Activated T-helper 17 cell treated with anti-CD3 and anti-CD28 coated beads, Interleukin-2, amount 50 U/mL, for 72 hours (primary cell): ENCODE measurements around the gene KLHL40. TPM values are rescaled to one million over a fixed set of nuclear protein-coding genes. Genes with fewer than 3 reads are reported as not detected.
A peak's percentile ranks its signal among the peaks of the same experiment; 100 is the strongest.

Experiments used
- ATAC-seq: fragments of 150-1000 bp; cut with Tn5 transposase; replicated peaks from 2 replicates; pipeline ENCODE4 v1.10.0; 2021; ENCODE audit warnings: mild to moderate bottlenecking, moderate library complexity
- H3K27ac Mint-ChIP-seq: one replicate; pipeline ENCODE4 v1.8.0; 2022; ENCODE audit warnings: mixed read lengths
- H3K27me3 Mint-ChIP-seq: one replicate; pipeline ENCODE4 v1.8.0; 2022; ENCODE audit warnings: mixed read lengths
- H3K36me3 Mint-ChIP-seq: one replicate; pipeline ENCODE4 v1.8.0; 2022; ENCODE audit warnings: low read depth, mild to moderate bottlenecking, mixed read lengths
- H3K4me1 Mint-ChIP-seq: one replicate; pipeline ENCODE4 v1.8.0; 2022; ENCODE audit warnings: mixed read lengths
- H3K4me3 Mint-ChIP-seq: one replicate; pipeline ENCODE4 v1.8.0; 2022; ENCODE audit warnings: mild to moderate bottlenecking, mixed read lengths
- H3K9me3 Mint-ChIP-seq: one replicate; pipeline ENCODE4 v1.8.0; 2022; ENCODE audit warnings: mixed read lengths
- total RNA-seq, 2 donors: library from RNA; stranded (reverse); gene quantifications; one replicate each; pipeline ENCODE4 v1.2.3, GENCODE V29; 2022

Gene KLHL40
- total RNA-seq, 2 donors from 2014 or later = not detected

- no peak for ATAC-seq
- Mint-ChIP-seq H3K4me3 (no peak overlapping the region), H3K27ac (no peak overlapping the region), H3K36me3 (no peaks in the 10 kb centered on the region), H3K9me3 (peaks cover 7% of the 10 kb centered on the region), H3K27me3 (no peaks in the 10 kb centered on the region), H3K4me1 (no peaks in the 10 kb centered on the region)
Observed at GRCh38 chr3:42672515-42672914, 12.8 kb upstream of the KLHL40 start.

GRCh38 chr3:42673082-42673481, 12.3 kb upstream of the KLHL40 start:
- Mint-ChIP-seq H3K4me3 (no peak overlapping the region), H3K9me3 (peaks cover 11% of the 10 kb centered on the region), H3K36me3 (no peaks in the 10 kb centered on the region), H3K27me3 (no peaks in the 10 kb centered on the region), H3K4me1 (no peaks in the 10 kb centered on the region), H3K27ac (no peak overlapping the region)
- ATAC-seq = no peak

- ATAC-seq = no peak
- Mint-ChIP-seq H3K4me1 (peaks cover 5% of the 10 kb centered on the region), H3K4me3 (no peak overlapping the region), H3K27me3 (no peaks in the 10 kb centered on the region), H3K27ac (no peak overlapping the region), H3K9me3 (peaks cover 16% of the 10 kb centered on the region), H3K36me3 (no peaks in the 10 kb centered on the region)
Observed at GRCh38 chr3:42674146-42674545, 11.2 kb upstream of the KLHL40 start.

DNA sequence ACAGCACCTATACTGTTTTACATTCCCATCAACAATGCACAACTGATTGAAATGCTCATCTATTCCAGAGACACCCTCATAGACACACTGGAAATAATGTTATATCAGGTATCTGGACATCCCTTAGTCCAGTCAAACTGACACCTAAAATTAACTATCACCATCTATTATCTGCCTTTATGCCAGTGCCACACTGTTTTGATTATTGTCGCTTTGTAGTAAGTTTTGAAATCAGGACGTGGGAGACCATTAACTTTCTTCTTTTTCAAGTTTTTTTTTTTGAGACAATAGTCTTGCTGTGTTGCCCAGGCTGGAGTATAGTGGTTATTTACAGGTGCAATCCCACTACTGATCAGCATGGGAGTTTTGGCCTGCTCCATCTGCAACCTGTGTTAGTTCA, 9.4 kb upstream of the KLHL40 start:
- Mint-ChIP-seq H3K9me3 (peaks cover 17% of the 10 kb centered on the region), H3K4me1 (peaks cover 12% of the 10 kb centered on the region), H3K27ac (no peak overlapping the region), H3K27me3 (no peaks in the 10 kb centered on the region), H3K36me3 (no peaks in the 10 kb centered on the region), H3K4me3 (no peak overlapping the region)
- ATAC-seq = no peak

DNA sequence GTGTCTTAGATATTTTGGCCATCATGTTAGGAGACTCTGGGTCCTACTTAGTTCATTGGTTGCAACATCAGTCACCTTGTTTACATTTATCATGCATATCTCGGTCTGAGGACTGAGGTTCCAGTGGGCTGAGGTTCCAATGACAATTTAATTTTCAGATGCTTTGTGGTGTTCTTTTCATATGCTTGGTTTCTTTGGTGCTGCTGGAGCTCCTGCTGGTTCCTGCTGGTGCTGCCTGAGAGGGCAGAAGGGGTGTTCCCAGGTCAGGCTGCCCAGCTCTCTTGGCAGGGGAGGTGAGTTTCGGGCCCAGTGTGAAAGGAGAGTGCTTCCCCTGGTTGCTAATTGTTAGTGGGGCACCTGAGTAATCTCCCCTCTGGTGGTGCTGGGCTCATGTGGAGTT, 6.9 kb upstream of the KLHL40 start:
- peak; percentile 62 for ATAC-seq
- Mint-ChIP-seq H3K9me3 (peaks cover 17% of the 10 kb centered on the region), H3K27me3 (peaks cover 10% of the 10 kb centered on the region), H3K4me3 (peak overlapping the region; percentile 4), H3K4me1 (peaks cover 16% of the 10 kb centered on the region), H3K36me3 (no peaks in the 10 kb centered on the region), H3K27ac (peak overlapping the region; percentile 12)

DNA sequence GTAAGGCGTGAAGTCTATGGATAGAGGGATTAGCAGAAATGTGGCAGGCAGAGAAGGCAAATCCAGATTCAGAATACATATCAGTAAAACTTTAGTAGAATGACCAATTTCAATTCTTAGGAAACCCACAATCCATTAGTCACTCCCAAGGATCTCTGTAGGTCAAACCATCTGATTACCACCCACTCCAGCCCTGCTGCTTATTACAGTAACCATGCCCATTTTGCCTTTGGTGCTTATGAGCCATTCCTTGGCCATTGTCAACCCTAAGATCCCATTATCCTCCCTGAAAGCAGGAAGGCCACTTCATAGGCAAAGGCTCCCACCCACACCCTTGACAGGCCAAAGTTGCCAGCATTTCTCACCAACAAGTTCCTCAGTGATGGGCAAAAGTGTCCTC, 5.1 kb upstream of the KLHL40 start:
- H3K4me3 Mint-ChIP-seq = no peak overlapping the region
- peaks cover 10% of the 10 kb centered on the region for H3K27me3 Mint-ChIP-seq
- peak; percentile 62 for ATAC-seq
- peaks cover 16% of the 10 kb centered on the region for H3K4me1 Mint-ChIP-seq
- no peaks in the 10 kb centered on the region for H3K36me3 Mint-ChIP-seq
- peaks cover 17% of the 10 kb centered on the region for H3K9me3 Mint-ChIP-seq
- no peak overlapping the region for H3K27ac Mint-ChIP-seq

- peaks cover 11% of the 10 kb centered on the region for H3K27me3 Mint-ChIP-seq
- H3K9me3 Mint-ChIP-seq = peaks cover 17% of the 10 kb centered on the region
- peaks cover 16% of the 10 kb centered on the region for H3K4me1 Mint-ChIP-seq
- no peak overlapping the region for H3K27ac Mint-ChIP-seq
- no peak for ATAC-seq
- no peak overlapping the region for H3K4me3 Mint-ChIP-seq
- no peaks in the 10 kb centered on the region for H3K36me3 Mint-ChIP-seq
Observed at GRCh38 chr3:42680806-42681205, 4.5 kb upstream of the KLHL40 start.

- Mint-ChIP-seq H3K4me3 (no peak overlapping the region), H3K27ac (no peak overlapping the region), H3K4me1 (peaks cover 16% of the 10 kb centered on the region), H3K27me3 (peaks cover 13% of the 10 kb centered on the region), H3K36me3 (no peaks in the 10 kb centered on the region), H3K9me3 (peaks cover 16% of the 10 kb centered on the region)
- no peak for ATAC-seq
Observed at GRCh38 chr3:42681361-42682038, 3.8 kb upstream of the KLHL40 start.

DNA sequence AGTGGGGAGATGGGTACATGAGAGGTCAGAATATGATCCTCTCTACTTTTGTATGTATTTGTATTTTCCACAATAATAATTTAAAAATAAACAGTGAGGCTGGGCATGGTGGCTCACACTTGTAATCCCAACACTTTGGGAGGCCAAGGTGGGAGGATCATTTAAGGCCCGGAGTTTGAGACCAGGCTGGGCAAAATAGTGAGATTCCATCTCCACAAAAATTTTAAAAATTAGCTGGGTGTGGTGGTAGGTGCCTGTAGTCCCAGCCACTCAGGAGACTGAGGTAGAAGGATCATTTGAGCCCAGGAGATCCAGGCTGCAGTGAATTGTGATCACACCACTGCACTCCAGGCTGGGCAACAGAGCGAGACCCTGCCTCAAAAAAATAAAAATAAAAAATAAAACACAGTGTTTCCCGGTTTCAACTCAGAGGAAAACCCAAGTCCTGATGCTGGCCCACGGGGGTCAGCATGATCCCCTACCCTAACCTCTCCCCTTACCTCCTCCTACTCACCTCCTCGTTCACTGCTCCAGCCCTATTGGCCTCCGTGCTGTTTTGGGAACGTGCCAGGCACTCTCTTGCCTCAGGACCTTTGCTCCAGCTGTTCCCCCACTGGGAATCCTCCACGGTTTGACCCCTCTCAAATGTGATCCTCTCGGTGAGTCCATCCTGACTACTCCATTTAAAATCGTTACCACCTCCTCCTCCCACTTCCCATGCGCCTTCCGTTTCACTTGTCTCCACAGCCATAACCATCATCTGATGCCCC, 2.9 kb upstream of the KLHL40 start:
- H3K27me3 Mint-ChIP-seq = peaks cover 19% of the 10 kb centered on the region
- ATAC-seq = no peak
- no peak overlapping the region for H3K4me3 Mint-ChIP-seq

DNA sequence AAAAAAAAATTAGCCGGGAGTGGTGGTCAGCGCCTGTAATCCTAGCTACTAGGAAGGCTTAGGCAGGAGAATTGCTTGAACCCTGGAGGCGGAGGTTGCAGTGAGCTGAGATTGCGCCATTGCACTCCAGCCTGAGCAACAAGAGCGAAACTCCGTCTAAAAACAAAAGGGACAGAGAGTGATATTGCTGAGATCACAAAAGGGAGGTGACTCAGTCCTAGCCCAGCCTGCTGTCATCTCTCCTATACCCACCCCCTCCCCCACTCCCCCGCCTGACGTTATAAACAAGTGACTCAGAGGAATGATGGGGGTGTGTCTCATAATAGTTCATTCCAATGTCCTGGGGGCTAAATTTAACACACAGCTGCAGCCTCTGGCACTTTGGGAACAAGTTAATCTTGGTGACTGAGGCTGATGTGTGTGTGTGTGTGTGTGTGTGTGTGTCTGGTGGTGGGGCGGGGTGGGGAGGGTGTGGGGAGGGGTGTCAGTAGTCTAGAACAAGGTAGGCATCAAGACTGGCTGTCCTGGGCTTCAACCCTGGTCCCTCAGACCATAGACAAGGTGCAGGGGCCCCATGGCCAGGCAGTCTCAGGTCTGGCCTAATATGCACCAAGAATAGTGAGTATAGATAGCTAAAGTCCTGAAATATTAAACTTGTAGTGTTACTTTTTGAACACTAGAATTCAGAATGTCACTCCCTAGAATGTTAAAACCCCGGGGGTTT, 1.3 kb upstream of the KLHL40 start:
- H3K4me1 Mint-ChIP-seq = peaks cover 12% of the 10 kb centered on the region
- peak; percentile 90 for ATAC-seq
- H3K27me3 Mint-ChIP-seq = peaks cover 19% of the 10 kb centered on the region
- H3K9me3 Mint-ChIP-seq = peaks cover 1% of the 10 kb centered on the region
- H3K27ac Mint-ChIP-seq = peak overlapping the region; percentile 51
- no peaks in the 10 kb centered on the region for H3K36me3 Mint-ChIP-seq
- H3K4me3 Mint-ChIP-seq = peak overlapping the region; percentile 39

More for the DNA sequence above, 2.9 kb upstream of the KLHL40 start:
- H3K27ac Mint-ChIP-seq = peak overlapping the region; percentile 71
- peaks cover 10% of the 10 kb centered on the region for H3K9me3 Mint-ChIP-seq
- peaks cover 16% of the 10 kb centered on the region for H3K4me1 Mint-ChIP-seq
- H3K36me3 Mint-ChIP-seq = no peaks in the 10 kb centered on the region

DNA sequence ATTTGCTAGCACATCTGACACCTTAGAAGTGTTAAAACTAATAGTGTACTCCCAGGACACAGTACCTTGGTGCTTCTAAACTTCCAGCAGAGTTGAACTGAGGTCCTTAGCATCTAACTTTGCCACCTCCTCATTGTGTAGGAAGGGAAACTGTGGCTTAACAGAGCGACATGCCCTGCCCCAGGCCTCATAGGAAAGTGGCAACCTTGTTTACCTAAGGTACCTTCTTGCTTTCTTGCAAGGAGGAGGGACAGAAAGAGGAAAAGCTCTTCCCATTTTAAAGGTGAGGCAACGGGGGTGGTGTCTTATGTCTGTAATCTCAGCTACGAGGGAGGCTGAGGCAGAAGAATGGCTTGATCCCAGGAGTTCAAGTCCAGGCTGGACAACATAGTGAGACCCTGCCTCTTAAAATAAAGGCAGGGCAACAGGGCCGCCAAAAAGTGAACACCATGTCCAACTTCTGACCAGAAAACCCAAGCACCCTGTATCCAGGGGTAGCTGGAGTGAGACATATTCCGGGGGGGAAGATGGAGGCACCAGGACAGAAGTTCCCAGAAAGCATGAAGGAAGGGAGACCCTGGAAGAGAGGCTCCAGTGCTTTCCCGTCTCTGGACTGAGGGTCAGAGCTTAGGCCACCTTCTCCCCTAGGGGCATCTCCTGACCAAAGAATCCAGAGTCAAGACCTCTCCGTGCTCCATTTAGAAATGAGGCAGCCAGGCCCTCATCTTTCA, 540 bp upstream of the KLHL40 start:
- Mint-ChIP-seq H3K4me3 (peak overlapping the region; percentile 39), H3K27ac (no peak overlapping the region), H3K4me1 (peaks cover 11% of the 10 kb centered on the region), H3K9me3 (no peaks in the 10 kb centered on the region), H3K36me3 (no peaks in the 10 kb centered on the region), H3K27me3 (peaks cover 19% of the 10 kb centered on the region)
- ATAC-seq = no peak

DNA sequence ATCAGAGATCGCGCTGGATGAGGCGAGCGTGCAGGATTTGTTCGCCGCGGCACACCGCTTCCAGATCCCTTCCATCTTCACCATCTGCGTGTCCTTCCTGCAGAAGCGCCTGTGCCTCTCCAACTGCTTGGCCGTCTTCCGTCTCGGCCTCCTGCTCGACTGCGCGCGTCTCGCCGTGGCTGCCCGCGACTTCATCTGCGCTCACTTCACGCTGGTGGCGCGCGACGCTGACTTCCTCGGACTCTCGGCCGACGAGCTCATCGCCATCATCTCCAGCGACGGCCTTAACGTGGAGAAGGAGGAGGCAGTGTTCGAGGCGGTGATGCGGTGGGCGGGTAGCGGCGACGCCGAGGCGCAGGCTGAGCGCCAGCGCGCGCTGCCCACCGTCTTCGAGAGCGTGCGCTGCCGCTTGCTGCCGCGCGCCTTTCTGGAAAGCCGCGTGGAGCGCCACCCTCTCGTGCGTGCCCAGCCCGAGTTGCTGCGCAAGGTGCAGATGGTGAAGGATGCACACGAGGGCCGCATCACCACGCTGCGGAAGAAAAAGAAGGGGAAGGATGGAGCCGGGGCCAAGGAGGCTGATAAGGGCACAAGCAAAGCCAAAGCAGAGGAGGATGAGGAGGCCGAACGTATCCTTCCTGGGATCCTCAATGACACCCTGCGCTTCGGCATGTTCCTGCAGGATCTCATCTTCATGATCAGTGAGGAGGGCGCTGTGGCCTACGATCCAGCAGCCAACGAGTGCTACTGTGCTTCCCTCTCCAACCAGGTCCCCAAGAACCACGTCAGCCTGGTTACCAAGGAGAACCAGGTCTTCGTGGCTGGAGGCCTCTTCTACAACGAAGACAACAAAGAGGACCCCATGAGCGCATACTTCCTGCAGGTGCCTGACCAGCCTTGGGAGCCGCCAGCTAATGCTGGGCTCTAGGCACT, 819 bp downstream of the KLHL40 start:
- peaks cover 4% of the 10 kb centered on the region for H3K4me1 Mint-ChIP-seq
- no peaks in the 10 kb centered on the region for H3K9me3 Mint-ChIP-seq
- peaks cover 19% of the 10 kb centered on the region for H3K27me3 Mint-ChIP-seq
- H3K27ac Mint-ChIP-seq = no peak overlapping the region
- no peaks in the 10 kb centered on the region for H3K36me3 Mint-ChIP-seq
- no peak for ATAC-seq
- peak overlapping the region; percentile 41 for H3K4me3 Mint-ChIP-seq

GRCh38 chr3:42686832-42687650, 1.7 kb downstream of the KLHL40 start:
- peaks cover 4% of the 10 kb centered on the region for H3K4me1 Mint-ChIP-seq
- no peak for ATAC-seq
- no peaks in the 10 kb centered on the region for H3K9me3 Mint-ChIP-seq
- no peak overlapping the region for H3K4me3 Mint-ChIP-seq
- peaks cover 15% of the 10 kb centered on the region for H3K27me3 Mint-ChIP-seq
- H3K36me3 Mint-ChIP-seq = no peaks in the 10 kb centered on the region
- no peak overlapping the region for H3K27ac Mint-ChIP-seq
